Measurements from ENCODE around the gene DIP2C. TPM values are rescaled to one million over a fixed set of nuclear protein-coding genes. Genes with fewer than 3 reads are reported as not detected.

DIP2C gene
- polyA plus RNA-seq, 1 of the 3 experiments (the other 2 are of a cell fraction), result 8.7 TPM

DNA sequence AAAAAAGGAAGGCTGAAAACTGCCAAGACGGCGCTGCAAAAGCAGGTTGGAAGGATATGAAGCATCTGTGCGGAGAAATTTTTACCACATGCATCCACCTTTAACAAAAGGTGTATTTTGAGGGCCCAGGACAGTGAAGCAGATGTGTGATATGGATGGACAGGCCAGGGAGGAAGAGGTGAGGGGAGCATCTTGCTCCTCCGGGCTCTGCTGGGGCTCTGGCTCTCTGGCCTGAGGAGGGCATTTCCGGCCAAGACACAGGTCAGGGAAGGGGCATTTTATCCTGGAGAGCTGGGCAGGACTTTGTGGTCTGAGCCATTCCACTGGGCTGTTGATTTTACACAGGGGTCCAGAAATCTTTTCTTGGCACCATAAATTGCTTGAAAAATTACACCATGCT is 379.1 kb downstream of the DIP2C start:
- Histone ChIP-seq H3K36me3 (replicated peaks in 1 of 2; ENCODE audit: control insufficient read depth in 1 of 2, insufficient read depth in 2 of 2, low read length in 1 of 2) (peaks cover 2 to 5% of the 10 kb centered on the region in 2 experiments), H3F3A (replicated peaks; ENCODE audit: insufficient read depth) (no peaks in the 10 kb centered on the region), H3K4me3 (ENCODE audit: low read depth in 2 of 2, low read length in 1 of 2) (no peak overlapping the region), H3K9me3 (no peaks in the 10 kb centered on the region), H2AFZ (ENCODE audit: low read depth) (no peak overlapping the region), H3K4me2 (no peak overlapping the region), H3K27ac (ENCODE audit: low read depth in 2 of 2, low read length in 1 of 2) (no peak overlapping the region), H3K4me1 (ENCODE audit: control insufficient read depth in 1 of 2, insufficient read depth in 2 of 2, low read depth in 1 of 2, low read length in 1 of 2) (peaks cover 12 to 13% of the 10 kb centered on the region in 2 experiments; a peak in 2 of 4 replicates), H3K9me2 (no peaks in the 10 kb centered on the region), H3K79me2 (ENCODE audit: insufficient read depth) (no peaks in the 10 kb centered on the region), H3K27me3 (ENCODE audit: insufficient read depth) (no peaks in the 10 kb centered on the region), H4K20me1 (ENCODE audit: insufficient read depth) (no peaks in the 10 kb centered on the region), H3K9ac (no peak overlapping the region)
- 88% methylated on average over 5 of the region's 5 CpGs for WGBS (ENCODE audit: low lambda C conversion rate)
- POLR2A ChIA-PET, result no interaction called here
- CTCF ChIA-PET, result no interaction called here
- TF ChIP-seq TCF12 (IDR thresholded peaks at IDR 0.05) (no peak), EP300 (IDR thresholded peaks at IDR 0.05; ENCODE audit: borderline replicate concordance in 1 of 2, low read depth in 1 of 2, low read length in 1 of 2) (no peak), MEF2A (IDR thresholded peaks at IDR 0.05; ENCODE audit: borderline replicate concordance, low read depth) (no peak), NFIC (IDR thresholded peaks at IDR 0.05; ENCODE audit: borderline replicate concordance) (no peak), ELF1 (IDR thresholded peaks at IDR 0.05) (no peak), FOXJ3 (CRISPR knock-in tag; IDR thresholded peaks at IDR 0.05) (no peak), YY1 (IDR thresholded peaks at IDR 0.05; ENCODE audit: low read depth) (no peak), IRF3 (IDR thresholded peaks at IDR 0.05; ENCODE audit: low read depth, low read length) (no peak), EZH2phosphoT487 (IDR thresholded peaks at IDR 0.05; ENCODE audit: borderline replicate concordance, low read depth) (no peak), CTCF (IDR thresholded peaks at IDR 0.05) (no peak), FOSL2 (IDR thresholded peaks at IDR 0.05; ENCODE audit: borderline replicate concordance, low read depth) (no peak), NRF1 (IDR thresholded peaks at IDR 0.05; ENCODE audit: low read depth, low read length) (no peak), GABPA (IDR thresholded peaks at IDR 0.05; ENCODE audit: low read depth) (no peak), TAF1 (IDR thresholded peaks at IDR 0.05; ENCODE audit: borderline replicate concordance, low read depth, low read length) (no peak), RAD21 (IDR thresholded peaks at IDR 0.05; ENCODE audit: low read length) (no peak), PBX3 (IDR thresholded peaks at IDR 0.05) (no peak), JUND (IDR thresholded peaks at IDR 0.05) (no peak)
- TF ChIP-seq, protein P1, sequence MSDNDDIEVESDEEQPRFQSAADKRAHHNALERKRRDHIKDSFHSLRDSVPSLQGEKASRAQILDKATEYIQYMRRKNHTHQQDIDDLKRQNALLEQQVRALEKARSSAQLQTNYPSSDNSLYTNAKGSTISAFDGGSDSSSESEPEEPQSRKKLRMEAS (IDR thresholded peaks at IDR 0.05; ENCODE audit: low read depth), result no peak
- TF ChIP-seq, protein P2, sequence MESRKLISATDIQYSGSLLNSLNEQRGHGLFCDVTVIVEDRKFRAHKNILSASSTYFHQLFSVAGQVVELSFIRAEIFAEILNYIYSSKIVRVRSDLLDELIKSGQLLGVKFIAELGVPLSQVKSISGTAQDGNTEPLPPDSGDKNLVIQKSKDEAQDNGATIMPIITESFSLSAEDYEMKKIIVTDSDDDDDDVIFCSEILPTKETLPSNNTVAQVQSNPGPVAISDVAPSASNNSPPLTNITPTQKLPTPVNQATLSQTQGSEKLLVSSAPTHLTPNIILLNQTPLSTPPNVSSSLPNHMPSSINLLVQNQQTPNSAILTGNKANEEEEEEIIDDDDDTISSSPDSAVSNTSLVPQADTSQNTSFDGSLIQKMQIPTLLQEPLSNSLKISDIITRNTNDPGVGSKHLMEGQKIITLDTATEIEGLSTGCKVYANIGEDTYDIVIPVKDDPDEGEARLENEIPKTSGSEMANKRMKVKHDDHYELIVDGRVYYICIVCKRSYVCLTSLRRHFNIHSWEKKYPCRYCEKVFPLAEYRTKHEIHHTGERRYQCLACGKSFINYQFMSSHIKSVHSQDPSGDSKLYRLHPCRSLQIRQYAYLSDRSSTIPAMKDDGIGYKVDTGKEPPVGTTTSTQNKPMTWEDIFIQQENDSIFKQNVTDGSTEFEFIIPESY (IDR thresholded peaks at IDR 0.05; ENCODE audit: borderline replicate concordance, low read depth), result no peak
- no peak for DNase-seq
